ENCODE data around the gene RIN3. TPM values are rescaled to one million over a fixed set of nuclear protein-coding genes. Genes with fewer than 3 reads are reported as not detected.

The RIN3 gene
- total RNA-seq, 1 experiment from 2014 or later, result 10.9 TPM

DNA sequence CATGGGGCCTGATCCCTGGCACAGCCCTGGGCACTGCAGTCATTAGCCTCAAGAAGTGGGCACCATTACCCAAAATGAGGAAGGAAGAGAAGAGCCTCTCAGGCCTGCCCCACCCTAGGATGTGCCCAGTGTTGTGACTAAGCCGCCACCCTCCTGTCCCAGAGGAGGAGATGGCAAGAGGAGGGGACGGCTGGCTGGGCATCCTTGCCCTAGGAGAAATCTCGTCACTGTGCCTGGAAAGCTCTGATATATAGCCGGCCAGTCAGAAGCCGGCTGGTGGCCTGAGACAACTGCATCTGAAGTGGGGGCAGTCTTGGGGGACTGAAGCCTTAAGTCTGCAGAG is 119.7 kb downstream of the RIN3 start:
- in situ Hi-C loops (cut with HindIII; ENCODE audit: low pct_unique_long_range_greater_than_20kb, low sequenced_read_pairs) (no loop called here), intact Hi-C loops (cut with micrococcal nuclease; ENCODE audit: unreplicated experiment) (no loop called here)
- BruUV-seq (replicated peaks), result no TSS peak
- ATAC-seq, result no peak
- TF ChIP-seq TCF7L2 (IDR thresholded peaks at IDR 0.05; ENCODE audit: low read depth, low read length) (no peak), POLR2AphosphoS5 (IDR thresholded peaks at IDR 0.05; ENCODE audit: low read depth, low read length) (no peak), SIN3A (IDR thresholded peaks at IDR 0.05; ENCODE audit: borderline replicate concordance, insufficient read depth, low read depth, low read length) (no peak)
- TF ChIP-seq, protein P1, sequence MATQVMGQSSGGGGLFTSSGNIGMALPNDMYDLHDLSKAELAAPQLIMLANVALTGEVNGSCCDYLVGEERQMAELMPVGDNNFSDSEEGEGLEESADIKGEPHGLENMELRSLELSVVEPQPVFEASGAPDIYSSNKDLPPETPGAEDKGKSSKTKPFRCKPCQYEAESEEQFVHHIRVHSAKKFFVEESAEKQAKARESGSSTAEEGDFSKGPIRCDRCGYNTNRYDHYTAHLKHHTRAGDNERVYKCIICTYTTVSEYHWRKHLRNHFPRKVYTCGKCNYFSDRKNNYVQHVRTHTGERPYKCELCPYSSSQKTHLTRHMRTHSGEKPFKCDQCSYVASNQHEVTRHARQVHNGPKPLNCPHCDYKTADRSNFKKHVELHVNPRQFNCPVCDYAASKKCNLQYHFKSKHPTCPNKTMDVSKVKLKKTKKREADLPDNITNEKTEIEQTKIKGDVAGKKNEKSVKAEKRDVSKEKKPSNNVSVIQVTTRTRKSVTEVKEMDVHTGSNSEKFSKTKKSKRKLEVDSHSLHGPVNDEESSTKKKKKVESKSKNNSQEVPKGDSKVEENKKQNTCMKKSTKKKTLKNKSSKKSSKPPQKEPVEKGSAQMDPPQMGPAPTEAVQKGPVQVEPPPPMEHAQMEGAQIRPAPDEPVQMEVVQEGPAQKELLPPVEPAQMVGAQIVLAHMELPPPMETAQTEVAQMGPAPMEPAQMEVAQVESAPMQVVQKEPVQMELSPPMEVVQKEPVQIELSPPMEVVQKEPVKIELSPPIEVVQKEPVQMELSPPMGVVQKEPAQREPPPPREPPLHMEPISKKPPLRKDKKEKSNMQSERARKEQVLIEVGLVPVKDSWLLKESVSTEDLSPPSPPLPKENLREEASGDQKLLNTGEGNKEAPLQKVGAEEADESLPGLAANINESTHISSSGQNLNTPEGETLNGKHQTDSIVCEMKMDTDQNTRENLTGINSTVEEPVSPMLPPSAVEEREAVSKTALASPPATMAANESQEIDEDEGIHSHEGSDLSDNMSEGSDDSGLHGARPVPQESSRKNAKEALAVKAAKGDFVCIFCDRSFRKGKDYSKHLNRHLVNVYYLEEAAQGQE (IDR thresholded peaks at IDR 0.05; ENCODE audit: insufficient read depth in 1 of 2, low read depth in 2 of 2, low read length in 1 of 2), result no peak
- TF ChIP-seq, protein P2, sequence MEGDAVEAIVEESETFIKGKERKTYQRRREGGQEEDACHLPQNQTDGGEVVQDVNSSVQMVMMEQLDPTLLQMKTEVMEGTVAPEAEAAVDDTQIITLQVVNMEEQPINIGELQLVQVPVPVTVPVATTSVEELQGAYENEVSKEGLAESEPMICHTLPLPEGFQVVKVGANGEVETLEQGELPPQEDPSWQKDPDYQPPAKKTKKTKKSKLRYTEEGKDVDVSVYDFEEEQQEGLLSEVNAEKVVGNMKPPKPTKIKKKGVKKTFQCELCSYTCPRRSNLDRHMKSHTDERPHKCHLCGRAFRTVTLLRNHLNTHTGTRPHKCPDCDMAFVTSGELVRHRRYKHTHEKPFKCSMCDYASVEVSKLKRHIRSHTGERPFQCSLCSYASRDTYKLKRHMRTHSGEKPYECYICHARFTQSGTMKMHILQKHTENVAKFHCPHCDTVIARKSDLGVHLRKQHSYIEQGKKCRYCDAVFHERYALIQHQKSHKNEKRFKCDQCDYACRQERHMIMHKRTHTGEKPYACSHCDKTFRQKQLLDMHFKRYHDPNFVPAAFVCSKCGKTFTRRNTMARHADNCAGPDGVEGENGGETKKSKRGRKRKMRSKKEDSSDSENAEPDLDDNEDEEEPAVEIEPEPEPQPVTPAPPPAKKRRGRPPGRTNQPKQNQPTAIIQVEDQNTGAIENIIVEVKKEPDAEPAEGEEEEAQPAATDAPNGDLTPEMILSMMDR (IDR thresholded peaks at IDR 0.05), result no peak
- Histone ChIP-seq H3K36me3 (ENCODE audit: control insufficient read depth, insufficient read depth, low read length) (no peaks in the 10 kb centered on the region), H3K4me3 (ENCODE audit: low read depth in 2 of 2, low read length in 2 of 2) (no peak overlapping the region), H3K27me3 (ENCODE audit: control insufficient read depth, insufficient read depth, low read length) (no peaks in the 10 kb centered on the region), H3K9me3 (ENCODE audit: control insufficient read depth, insufficient read depth, low read depth, low read length) (no peaks in the 10 kb centered on the region), H3K4me1 (ENCODE audit: control insufficient read depth, insufficient read depth, low read length) (no peaks in the 10 kb centered on the region), H3K27ac (ENCODE audit: low read length) (no peak overlapping the region)
- no peak for DNase-seq (ENCODE audit: low read depth, low spot score)
- CTCF ChIA-PET, result interaction anchor here (0.7 kb wide), 1 partner anchor 20 kb away, joined by 5 read pairs; no protein-coding TSS in a partner anchor
- POLR2A ChIA-PET, result no interaction called here

DNA sequence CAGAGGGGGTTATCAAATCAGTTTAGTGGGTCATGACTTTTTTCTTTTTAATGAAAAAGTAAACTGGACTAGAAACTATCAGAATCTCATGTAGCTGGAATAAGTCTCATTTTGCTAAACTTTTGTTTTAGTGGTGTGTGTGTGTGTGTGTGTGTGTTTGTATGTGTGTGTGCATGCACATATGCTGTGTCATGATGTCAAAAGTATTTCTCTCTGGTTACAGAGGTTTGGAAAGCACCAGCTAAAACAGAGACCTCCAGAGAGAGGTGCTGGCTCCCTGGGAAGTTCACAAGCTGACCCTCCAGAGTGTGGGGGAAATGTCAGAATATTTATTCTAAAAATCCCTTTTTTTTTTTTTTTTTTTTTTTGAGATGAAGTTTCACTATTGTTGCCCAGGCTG is 120.1 kb downstream of the RIN3 start:
- CTCF ChIA-PET, result interaction anchor here (0.7 kb wide), 1 partner anchor 20 kb away, joined by 5 read pairs; no protein-coding TSS in a partner anchor

More for the DNA sequence above, 120.1 kb downstream of the RIN3 start:
- ATAC-seq (no peak), DNase-seq (ENCODE audit: low read depth, low spot score) (no peak)
- no peak overlapping the region for H3K27ac ChIP-seq (ENCODE audit: low read length)
- H3K27me3 ChIP-seq (ENCODE audit: control insufficient read depth, insufficient read depth, low read length), result no peaks in the 10 kb centered on the region
- no peak overlapping the region for H3K4me3 ChIP-seq (ENCODE audit: low read depth in 2 of 2, low read length in 2 of 2)
- in situ Hi-C loops (cut with HindIII; ENCODE audit: low pct_unique_long_range_greater_than_20kb, low sequenced_read_pairs), result no loop called here
- POLR2A ChIA-PET, result no interaction called here
- intact Hi-C loops (cut with micrococcal nuclease; ENCODE audit: unreplicated experiment), result no loop called here
- H3K36me3 ChIP-seq (ENCODE audit: control insufficient read depth, insufficient read depth, low read length), result no peaks in the 10 kb centered on the region
- BruUV-seq (replicated peaks), result no TSS peak
- TF ChIP-seq, protein P2 (IDR thresholded peaks at IDR 0.05), result no peak
- no peak for TF ChIP-seq TCF7L2 (IDR thresholded peaks at IDR 0.05; ENCODE audit: low read depth, low read length)
- no peaks in the 10 kb centered on the region for H3K4me1 ChIP-seq (ENCODE audit: control insufficient read depth, insufficient read depth, low read length)
- no peaks in the 10 kb centered on the region for H3K9me3 ChIP-seq (ENCODE audit: control insufficient read depth, insufficient read depth, low read depth, low read length)

Measured in Panc1 (cell line).